ENCODE measurements around the gene DUSP2.

DUSP2 gene

DNA sequence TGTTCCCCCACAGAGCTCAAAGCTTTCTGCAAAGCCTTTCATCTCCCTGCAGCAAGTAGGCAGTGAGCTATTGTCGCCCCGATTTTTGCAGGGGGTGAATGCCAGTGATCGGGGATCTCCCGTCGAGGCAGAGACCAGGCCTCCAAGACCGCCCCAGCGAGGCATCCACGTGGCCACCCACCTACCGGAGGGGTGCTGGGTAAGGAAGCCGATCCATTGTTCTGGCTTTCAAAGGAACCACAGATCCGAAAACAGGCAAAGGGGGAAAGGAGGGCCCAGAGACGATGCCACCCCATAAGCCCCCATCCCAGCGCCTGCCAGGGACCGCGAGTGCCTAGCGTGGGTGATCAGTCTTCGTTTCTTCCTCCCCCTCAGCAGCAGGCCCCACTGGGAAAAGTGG, 31.3 kb downstream of the DUSP2 start:
- DNase-seq (ENCODE audit: low spot score), result no peak

DNA sequence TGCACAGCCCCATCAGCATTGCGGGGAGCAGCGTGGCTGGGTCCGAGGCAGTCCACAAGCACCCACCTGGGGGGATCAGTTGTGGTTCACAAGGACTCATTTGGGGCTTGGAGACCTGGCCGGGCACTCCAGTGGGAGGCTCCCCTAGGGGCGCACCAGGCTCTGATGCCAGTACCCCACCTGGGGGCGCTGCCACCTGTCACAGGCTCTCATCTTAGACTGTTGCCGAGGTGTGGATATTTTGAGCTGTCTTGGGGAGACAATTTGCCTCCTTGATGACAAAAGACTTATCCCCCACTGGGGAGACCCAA, 31.9 kb downstream of the DUSP2 start:
- no peak for DNase-seq (ENCODE audit: low spot score)

DNA sequence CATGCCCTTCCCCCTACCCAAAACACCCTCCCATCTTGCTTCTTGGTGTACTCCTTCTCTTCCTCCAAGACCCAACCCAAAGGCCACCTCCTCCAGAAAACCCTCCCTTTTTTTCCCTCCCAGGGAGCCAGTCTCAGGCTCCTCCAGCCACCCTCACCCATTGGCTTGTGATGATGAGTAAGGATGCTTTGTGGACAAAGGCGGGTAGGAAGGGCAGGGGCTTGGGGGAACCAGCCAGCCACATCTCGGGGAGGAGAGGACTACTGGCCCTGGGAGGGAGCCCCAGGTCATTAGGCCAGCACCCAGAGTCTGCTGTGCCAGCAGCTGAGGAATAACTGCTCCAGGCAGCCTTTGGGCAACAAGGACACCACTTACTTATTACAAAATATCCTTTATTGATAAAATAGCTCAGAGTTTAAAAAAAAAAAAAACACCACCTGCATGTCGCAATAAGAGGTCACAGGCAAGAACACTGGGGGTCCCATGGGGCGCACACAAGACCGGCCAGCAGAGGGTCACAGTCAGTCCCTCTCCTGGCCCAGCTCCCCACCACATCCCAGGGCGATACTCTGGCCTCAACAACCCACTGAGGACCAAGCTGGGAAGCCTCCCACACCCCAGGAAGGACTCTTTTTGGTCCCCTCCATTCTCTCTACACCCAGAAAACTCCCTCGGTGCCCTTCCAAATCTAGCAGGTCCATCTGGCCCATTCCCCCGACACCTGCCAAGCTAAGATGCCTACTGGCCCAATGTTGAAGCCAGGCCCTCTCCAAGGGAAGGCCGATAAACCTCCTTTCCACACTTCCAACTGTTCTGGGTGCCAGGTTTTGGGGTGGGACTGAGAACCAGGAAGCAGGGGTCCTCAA, 32.5 kb downstream of the DUSP2 start:
- DNase-seq (ENCODE audit: low spot score), result no peak

DNA sequence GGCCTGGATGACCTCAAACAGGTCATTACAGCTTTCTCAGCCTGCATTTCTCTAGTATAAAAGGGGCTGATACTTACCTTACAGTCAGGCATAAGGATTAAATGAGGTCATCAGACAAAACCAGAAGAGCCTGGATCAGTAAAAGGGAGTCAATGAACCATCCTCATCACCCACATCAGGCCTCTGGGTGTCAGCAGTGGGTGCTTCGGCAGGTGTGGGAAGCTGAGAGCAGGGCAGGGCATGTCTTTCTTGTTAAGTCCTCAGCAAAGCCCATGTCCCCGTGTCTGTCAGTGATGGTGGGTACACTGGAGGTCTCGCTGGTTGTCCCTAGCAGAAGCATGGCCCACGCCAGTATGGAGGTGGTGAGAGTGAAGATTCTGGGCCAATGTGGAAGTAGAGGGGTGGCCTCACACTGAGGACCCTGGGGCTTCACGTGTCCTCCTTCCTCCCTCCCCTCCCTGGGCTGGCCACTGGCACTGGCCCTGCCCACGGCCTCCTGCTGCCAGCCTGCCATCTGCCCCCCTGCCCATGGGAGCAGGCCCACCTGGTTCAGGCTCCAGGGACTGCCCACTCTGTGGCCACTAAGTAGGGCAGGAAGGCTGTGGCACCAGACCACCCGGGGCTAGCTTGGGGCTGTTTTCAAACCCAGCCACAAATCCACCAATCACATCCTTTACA, 33.3 kb downstream of the DUSP2 start:
- DNase-seq (ENCODE audit: low spot score), result no peak

DNA sequence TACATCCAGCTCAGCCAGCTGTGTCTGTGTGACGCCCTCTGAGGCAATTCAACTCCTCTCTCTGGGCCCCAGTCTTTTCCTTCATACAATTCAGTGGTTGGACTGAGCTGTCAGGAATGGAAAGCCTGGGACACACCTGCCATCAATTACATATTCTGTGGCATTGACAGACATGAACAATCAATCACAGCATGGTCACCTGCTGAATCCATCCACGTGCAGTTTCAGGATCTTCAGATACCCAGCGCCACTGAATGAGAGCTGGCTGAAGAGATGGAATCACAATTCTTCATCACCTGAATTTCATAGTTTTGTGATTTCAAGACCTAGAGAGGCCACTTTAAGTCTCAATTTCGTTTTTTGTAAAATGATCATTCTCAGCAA, 34.0 kb downstream of the DUSP2 start:
- DNase-seq (ENCODE audit: low spot score), result no peak

DNA sequence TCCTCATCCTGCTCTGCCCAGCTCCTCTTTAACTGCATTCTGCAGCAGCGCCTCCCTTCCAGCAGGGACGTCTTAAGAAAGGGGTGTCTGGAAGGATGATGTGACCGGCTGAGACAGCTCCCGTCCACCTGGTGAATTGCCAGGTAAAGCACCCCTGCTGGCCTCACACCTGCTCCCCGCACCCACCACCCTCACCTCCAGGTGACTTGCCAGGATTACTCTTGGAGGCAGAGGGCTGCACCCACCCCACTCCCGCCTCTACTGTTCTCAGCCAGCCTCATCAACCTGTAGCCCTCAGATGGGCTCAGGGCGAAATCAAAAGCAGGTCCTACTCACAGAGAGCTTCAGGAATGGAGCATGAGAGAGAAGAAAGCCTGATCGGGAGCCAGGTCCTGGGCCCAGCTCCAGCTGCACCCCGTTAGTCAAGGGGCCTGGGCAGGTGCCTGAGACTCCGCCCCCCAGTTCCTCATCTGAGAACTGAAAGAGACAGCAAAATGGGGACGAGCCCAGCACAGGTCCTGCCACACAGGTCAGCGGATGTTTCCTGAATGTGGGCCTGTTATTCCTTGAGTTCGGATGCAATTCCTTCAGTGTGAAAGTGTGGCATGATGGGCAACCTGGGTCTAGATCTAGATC, 34.5 kb downstream of the DUSP2 start:
- no peak for DNase-seq (ENCODE audit: low spot score)

DNA sequence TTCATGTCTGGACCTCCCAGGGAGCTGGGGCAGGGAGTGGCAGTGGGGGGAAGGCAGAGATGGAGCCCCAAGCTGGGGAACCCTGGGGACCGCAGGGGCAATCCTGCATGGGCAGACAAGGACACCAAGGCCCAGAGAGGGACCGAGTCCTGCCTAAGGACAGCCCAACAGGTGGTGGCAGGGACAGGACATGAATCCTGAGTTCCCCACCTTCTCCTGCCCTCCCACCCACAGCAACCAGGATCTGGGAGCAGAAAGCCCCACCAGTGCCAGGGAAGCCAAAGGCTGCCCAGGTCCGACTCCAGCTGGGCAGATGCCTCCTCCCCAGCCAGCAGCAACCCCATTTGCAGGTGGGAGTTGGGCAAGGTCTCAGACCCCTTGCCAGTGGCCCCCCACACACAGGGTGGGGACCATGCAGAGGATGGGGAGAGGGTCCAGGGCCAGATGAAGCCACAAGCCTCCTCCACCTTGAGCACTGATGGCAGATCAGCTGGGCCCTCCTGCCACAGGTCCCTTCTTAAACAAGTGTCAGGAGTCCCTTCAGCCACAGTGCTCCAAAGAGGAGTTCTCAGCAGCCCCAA, 35.2 kb downstream of the DUSP2 start:
- DNase-seq (ENCODE audit: low spot score), result no peak

DNA sequence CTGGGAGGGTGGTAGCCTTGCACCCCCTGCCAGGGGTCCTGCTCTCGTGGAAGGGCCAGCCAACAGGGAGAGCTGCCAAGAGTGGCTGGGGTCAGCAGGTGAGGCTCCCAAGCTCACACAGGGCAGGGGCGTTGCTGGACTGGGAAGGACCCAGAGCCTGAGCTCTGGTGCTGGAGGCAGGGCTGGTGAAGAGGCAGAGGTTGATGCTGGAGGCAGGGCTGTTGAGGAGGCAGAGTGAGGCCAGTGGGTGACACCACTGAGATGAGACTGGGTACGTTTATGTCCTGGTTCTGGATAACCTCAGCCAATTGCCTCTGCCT, 35.9 kb downstream of the DUSP2 start:
- DNase-seq (ENCODE audit: low spot score), result no peak

DNA sequence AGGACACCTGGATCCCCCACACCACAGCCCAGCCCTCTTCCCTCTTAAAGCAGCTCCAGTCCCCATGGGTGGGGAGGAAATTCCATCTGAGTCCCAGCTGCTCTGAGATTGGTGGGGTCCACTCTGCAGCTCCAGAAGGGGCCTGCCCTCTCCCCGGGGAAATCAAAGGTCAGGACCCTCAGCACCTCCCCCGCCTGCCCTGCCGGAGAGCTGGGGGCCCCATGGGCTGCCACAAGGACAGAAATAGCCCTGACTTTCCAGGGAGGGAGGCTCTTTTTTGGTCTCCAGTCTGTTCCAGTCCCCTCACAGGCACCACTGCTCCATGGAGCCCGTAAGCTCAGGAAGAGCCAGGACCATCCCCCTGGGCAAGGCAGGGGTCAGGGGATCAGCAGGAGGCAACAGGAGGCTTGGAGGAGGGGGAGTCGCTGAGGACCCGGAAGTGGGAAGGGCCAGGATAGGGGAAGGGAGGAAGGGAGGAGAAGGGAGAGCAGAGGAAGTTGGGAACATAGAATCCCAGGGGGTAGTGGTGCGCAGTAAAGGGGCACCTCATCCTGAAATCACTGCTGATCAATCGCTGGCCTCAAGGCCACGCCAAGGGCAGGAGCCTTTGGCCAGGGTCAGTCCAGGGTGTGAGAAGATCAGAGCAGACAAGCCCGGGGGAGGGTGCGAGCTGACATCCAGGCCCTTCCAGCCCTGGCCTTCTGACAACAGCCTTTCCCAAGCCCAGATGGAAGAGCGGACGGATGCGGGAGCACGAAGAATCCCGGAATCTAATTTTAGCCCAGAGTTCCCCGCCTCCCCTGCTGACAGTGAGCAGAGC, 36.5 kb downstream of the DUSP2 start:
- no peak for DNase-seq (ENCODE audit: low spot score)

DNA sequence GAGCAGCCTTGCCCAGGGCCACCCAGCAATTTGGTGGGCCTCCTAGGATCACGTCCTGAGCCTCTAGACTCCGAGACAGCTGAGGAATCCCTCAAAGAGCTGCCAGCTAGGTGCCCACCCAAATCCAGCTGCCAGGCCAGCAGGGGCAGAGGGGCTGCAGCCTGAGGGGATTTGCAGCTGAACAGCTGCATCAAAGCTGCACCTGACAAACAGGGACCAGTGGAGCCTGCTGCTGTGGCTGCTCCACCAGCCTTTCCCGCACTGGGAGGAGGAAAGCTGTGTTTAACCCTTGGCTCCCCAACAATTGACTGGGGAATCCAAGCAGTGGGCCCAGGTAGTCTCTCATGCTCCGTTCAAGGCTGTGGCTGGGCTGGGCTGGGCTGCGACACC, 37.1 kb downstream of the DUSP2 start:
- DNase-seq (ENCODE audit: low spot score), result no peak

DNA sequence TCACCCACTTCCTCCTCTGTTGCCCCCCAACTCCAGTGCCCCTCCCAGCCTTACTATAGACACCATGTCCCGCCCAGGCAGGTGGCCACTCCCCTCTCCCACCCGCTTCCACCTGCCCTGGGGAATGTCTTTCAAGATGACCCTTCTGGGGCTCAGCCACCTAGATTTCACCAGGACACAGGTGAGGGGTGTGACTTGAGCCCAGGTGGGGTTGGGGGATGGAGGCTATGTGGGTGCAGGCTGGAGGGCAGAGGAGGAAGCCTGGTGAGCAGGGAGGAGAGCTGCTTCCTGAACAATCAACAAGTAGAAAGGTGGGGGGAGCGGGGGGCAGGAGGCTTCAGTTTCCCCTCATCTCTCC, 37.6 kb downstream of the DUSP2 start:
- DNase-seq (ENCODE audit: low spot score), result no peak

DNA sequence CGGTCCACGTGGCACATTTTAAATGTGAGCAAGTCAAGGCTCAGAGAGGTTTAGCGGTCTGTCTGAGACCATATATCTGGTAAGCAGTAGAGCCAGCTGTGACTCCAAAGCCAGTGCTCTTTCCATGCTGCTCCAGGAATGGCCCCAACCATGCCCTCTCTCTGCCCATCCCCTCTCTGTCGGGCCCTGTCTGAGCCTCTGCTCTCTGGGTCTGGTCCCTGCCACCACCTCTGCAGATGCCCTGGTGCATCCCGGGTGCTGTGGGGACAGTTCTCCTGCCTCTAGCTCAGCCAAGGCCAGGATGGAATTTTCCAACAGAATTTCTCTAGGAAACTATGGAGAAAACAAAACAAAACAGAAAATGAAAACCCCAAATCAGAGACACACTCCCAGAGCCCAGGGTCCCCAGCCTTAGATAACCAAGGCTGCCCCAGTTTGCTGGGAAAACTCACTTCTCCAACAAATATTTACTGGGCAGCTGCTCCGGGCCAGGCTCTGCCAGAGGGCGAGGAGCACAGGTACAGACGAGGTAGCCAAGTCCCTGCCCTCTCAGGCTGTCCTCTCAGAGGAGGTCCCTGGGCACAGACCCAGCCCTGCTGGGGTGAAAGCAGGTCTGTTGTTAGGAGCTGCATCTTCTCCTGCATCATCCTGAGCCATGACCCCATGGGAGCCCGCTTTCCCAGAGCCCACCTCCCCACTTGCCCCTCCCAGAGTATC, 38.1 kb downstream of the DUSP2 start:
- DNase-seq (ENCODE audit: low spot score), result no peak

DNA sequence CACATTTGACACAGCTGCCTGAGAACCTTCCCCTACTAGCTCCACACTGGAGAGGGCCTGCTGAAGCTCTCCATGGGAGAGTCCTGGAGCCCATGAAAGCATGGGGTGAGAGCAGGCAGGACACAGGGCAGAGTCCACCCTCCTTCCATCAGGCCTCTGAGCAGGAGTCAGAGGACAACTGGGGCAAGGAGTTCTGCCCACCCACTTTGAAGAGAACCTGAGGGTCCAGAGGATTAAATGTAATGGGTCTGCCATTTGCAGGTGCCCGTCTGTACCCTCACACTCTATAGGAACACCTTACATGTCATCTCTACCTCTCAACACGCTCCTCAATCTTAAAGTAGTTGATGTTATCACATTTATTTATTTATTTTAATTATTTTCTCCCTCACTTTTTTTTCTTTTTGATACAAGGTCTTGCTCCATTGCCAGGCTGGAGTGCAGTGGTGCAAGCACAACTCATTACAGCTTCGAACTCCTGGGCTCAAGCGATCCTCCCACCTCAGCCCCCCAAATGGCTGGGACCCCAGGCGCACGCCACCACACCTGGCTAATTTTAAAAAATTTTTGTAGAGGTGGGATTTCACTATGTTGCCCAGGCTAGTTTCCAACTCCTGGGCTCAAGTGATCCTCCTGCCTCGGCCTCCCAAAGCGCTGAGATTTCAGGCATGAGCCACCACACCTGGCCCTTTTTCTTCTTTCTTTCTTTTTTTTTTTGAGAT, 39.1 kb downstream of the DUSP2 start:
- no peak for DNase-seq (ENCODE audit: low spot score)

DNA sequence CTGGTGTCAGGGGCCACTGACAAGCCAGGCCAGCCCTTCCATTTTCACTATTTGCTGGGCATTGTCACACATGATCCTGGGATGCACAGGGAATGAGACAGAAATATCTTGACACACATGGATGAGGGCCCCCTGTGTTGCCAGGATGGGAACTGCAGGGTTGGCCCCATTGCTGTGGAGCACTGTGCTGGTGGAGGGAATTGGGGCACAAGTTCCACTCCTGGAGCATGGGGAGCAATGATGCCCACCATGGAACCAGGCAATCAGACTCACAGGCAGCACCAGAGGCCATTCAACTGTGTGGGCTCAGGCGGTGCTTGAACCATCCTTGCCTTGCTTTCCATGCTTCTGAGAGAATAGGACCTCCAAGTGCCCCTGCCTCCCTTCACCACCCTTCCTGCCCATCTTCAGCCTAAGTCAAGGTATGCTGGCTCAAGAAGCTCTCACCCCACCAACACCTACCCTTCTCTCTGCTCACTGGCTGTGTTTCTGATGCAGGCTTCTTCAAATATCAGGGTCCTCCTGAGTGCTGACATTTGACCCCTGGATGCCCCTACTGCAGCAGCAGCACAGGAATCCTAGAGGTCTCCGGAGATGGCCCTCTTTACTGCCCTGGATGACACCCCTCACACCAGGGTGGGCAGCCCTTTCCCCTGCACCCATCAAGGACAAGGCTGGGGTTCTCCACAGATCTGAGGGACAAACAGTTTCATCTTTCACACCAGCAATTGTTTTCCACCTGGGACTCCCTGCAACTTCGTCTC, 39.9 kb downstream of the DUSP2 start:
- no peak for DNase-seq (ENCODE audit: low spot score)

DNA sequence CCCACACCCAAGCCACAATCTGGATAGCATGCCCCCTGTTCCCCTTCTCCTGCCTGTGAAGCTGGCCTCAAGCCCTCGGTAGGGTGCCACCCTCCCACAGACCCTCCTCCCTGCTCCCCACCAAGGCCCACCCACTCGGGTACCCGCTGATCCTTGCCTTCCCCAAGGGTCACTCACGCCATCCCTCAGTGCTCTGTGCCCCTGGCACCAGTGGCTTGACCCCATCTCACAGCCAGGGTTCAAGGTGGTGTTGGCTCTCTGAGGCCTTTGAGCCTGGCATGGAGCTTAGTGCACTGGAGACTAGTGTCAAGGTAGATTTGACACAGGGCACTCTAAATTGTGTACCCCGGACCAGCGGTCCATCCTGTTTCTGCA, 40.8 kb downstream of the DUSP2 start:
- no peak for DNase-seq (ENCODE audit: low spot score)

DNA sequence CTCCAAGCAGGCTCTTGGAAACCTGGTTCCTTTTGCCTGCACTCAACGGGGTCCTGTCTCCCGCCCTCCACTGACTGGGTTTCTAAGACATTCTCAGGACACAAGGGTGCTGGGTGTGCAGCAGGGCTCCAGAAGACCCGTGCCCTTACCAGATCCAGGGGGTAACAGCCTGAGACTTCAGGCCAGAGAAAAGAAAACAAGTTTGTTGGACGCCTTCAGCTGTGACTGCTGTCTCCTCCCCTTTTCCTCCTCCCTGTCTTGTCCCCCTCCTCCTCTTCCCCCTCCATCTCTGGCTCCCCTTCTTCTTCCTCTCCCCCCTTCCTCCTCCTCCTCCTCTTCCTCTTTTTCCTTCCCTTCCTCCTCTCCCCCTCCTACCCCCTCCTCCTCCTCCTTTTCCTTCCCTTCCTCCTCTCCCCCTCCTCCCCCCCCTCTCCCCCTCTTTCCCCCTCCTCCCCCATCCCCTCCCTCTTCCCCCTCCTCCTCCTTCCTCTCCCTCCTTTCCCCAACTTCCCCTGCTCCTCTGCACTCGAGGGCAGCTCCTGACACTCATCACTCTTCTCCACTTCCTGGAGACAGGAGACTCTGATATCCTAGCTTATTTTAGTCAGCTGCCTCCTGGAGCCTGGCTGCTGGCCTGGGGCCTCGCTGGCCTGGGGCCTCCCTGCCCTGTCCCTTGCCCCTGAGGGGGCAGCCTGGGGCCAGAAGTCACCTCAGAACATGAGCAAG, 41.3 kb downstream of the DUSP2 start:
- no peak for DNase-seq (ENCODE audit: low spot score)

DNA sequence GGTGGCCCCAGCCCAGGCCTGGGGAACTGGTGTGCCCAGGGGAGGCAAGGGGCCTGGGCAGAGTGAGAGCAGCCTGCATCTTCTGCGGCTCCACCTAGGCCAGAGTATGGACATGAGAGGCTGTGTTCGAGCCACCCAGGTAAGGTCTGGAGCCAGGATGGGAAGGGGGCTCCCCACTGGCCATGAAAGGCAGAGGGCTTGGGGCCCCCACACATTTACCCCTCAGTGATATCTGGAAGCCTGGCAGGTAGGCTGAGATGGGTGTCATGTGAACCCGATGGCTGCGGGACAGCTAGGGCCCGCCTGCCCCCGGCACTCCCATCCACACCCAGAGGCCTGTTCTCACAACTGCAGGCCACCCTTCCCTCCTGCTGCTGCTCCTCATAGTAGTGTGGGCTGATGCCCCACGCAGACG, 42.0 kb downstream of the DUSP2 start:
- DNase-seq (ENCODE audit: low spot score), result no peak

DNA sequence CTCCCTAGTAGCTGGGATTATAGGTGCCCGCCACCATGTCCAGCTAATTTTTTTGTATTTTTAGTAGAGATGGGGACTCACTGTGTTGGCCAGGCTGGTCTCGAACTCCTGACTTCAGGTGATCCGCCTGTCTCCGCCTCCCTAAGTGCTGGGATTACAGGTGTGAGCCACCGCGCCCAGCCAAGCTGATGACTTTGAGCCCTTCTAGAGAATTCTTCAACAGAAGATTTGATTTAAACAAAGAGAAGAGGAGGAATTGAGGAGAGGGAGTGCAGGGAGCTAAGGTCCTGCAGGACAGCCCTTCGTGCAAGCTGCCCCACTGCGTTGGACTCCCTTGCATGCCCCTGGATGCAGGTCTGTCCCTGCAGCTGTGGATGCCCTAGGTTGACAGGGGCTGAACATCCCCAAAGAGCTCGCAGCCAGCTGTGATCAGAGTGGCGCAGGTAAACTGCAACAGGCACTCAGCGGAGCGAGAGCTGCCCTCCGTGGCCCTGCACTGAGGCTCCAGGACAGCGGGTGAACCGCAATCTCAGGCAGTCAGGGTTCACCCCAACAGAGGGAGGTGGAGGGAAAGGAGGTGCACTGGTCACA, 42.5 kb downstream of the DUSP2 start:
- DNase-seq (ENCODE audit: low spot score), result no peak

DNA sequence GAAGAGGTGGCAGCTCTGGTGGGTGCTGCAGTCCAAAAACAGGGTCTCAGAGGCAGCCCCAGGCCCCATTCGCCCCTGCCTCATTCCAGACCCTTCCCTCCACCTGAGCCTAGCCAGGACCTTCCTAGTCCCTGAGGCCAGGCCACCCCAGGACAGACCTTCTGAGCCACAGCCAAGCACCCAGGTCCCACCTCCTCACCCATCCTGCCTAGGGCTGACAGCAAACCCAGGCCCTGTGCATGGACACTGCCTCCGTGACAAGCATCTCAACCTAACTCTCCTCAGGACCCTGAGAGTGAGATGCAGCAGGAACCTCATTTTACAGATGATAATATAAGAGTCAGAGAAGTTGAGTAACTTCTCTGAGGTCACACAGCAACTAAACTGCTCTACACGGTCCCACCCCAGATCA, 44.3 kb downstream of the DUSP2 start:
- DNase-seq (ENCODE audit: low spot score), result no peak

Data from HuH-7.5 (cell line).